ENCODE results near the gene IL20.
A peak's percentile ranks its signal among the peaks of the same experiment; 100 is the strongest.

IL20 gene

GRCh38 chr1:206867239-206867638 lies 1.8 kb downstream of the IL20 start:
- Histone ChIP-seq H3K36me3 (ENCODE audit: control insufficient read depth, insufficient read depth, low read length) (no peaks in the 10 kb centered on the region), H3K4me1 (ENCODE audit: control insufficient read depth, insufficient read depth, low read length) (no peaks in the 10 kb centered on the region), H3K27ac (ENCODE audit: low read depth, low read length) (no peak overlapping the region), H3K4me3 (ENCODE audit: low read length) (no peak overlapping the region), H3K27me3 (ENCODE audit: control insufficient read depth, insufficient read depth, low read length) (no peaks in the 10 kb centered on the region), H3K9ac (ENCODE audit: low read length) (no peak overlapping the region)

- no peak overlapping the region for H3K4me3 ChIP-seq (ENCODE audit: low read length)
- no peaks in the 10 kb centered on the region for H3K4me1 ChIP-seq (ENCODE audit: control insufficient read depth, insufficient read depth, low read length)
- H3K27ac ChIP-seq (ENCODE audit: low read depth, low read length) = no peak overlapping the region
Observed at GRCh38 chr1:206867716-206868115, 2.3 kb downstream of the IL20 start.

GRCh38 chr1:206868264-206868663 lies 2.8 kb downstream of the IL20 start:
- H3K27ac ChIP-seq (ENCODE audit: low read depth, low read length) = no peak overlapping the region
- no peaks in the 10 kb centered on the region for H3K36me3 ChIP-seq (ENCODE audit: control insufficient read depth, insufficient read depth, low read length)
- H3K4me1 ChIP-seq (ENCODE audit: control insufficient read depth, insufficient read depth, low read length) = no peaks in the 10 kb centered on the region
- no peak overlapping the region for H3K9ac ChIP-seq (ENCODE audit: low read length)
- no peak overlapping the region for H3K4me3 ChIP-seq (ENCODE audit: low read length)
- H3K27me3 ChIP-seq (ENCODE audit: control insufficient read depth, insufficient read depth, low read length) = no peaks in the 10 kb centered on the region

More at GRCh38 chr1:206867716-206868115, 2.3 kb downstream of the IL20 start:
- Histone ChIP-seq H3K36me3 (ENCODE audit: control insufficient read depth, insufficient read depth, low read length) (no peaks in the 10 kb centered on the region), H3K27me3 (ENCODE audit: control insufficient read depth, insufficient read depth, low read length) (no peaks in the 10 kb centered on the region), H3K9ac (ENCODE audit: low read length) (no peak overlapping the region)

DNA sequence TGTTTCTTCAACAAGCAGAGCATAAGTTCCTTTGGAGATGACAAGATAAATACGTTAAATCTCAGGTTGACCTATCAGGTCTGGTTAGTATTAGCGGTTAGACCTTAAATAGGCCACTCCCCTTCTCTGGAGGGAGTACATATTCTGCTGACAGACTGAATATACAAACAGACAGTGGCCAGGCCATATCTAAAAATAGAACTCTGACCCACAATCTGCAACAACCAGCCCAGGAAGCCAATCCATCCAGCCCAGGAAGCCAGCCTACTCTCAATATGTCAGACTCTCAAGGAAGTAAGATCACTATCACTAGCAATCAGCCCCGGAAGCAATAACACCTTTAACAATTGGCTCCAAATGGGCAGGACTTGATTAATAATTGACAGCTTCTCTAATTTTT lies 6.7 kb downstream of the IL20 start:
- Histone ChIP-seq H3K4me3 (ENCODE audit: low read length) (no peak overlapping the region), H3K27ac (ENCODE audit: low read depth, low read length) (peak overlapping the region; percentile 43), H3K36me3 (ENCODE audit: control insufficient read depth, insufficient read depth, low read length) (no peaks in the 10 kb centered on the region), H3K4me1 (ENCODE audit: control insufficient read depth, insufficient read depth, low read length) (no peaks in the 10 kb centered on the region), H3K27me3 (ENCODE audit: control insufficient read depth, insufficient read depth, low read length) (no peaks in the 10 kb centered on the region), H3K9ac (ENCODE audit: low read length) (no peak overlapping the region)

GRCh38 chr1:206873603-206874188 lies 8.3 kb downstream of the IL20 start:
- no peaks in the 10 kb centered on the region for H3K27me3 ChIP-seq (ENCODE audit: control insufficient read depth, insufficient read depth, low read length)
- H3K9ac ChIP-seq (ENCODE audit: low read length) = no peak overlapping the region
- no peak overlapping the region for H3K4me3 ChIP-seq (ENCODE audit: low read length)
- H3K36me3 ChIP-seq (ENCODE audit: control insufficient read depth, insufficient read depth, low read length) = no peaks in the 10 kb centered on the region
- no peaks in the 10 kb centered on the region for H3K4me1 ChIP-seq (ENCODE audit: control insufficient read depth, insufficient read depth, low read length)
- H3K27ac ChIP-seq (ENCODE audit: low read depth, low read length) = no peak overlapping the region

DNA sequence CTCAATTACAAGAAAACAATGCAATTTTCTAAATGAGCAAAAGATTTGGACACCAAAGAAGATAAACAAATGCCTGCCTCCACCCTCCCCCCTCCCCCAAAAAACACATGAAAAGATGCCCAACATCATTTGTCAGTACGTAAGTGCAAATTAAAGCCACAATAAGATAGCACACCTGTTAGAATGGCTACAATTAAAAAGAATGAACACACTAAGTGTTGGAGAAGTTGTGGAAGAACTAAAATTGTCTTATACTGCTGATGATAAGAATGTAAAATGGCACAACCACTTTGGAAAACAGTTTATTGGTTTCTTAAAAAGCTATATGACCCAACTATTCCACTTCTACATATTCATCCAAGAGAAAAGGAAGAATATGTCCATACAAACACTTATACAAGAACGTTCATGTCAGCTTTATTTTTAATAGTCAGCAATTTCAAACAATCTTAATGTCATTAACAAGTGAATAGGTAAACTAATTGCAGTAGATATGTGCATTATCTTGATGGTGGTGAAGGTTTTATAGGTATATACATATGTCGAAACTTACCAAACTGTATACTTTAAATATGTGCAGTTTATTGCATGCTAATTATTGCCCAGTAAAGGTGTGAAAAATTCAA lies 10.4 kb downstream of the IL20 start:
- no peak overlapping the region for H3K4me3 ChIP-seq (ENCODE audit: low read length)
- no peaks in the 10 kb centered on the region for H3K4me1 ChIP-seq (ENCODE audit: control insufficient read depth, insufficient read depth, low read length)
- no peaks in the 10 kb centered on the region for H3K27me3 ChIP-seq (ENCODE audit: control insufficient read depth, insufficient read depth, low read length)
- H3K27ac ChIP-seq (ENCODE audit: low read depth, low read length) = no peak overlapping the region
- no peak overlapping the region for H3K9ac ChIP-seq (ENCODE audit: low read length)
- no peaks in the 10 kb centered on the region for H3K36me3 ChIP-seq (ENCODE audit: control insufficient read depth, insufficient read depth, low read length)

DNA sequence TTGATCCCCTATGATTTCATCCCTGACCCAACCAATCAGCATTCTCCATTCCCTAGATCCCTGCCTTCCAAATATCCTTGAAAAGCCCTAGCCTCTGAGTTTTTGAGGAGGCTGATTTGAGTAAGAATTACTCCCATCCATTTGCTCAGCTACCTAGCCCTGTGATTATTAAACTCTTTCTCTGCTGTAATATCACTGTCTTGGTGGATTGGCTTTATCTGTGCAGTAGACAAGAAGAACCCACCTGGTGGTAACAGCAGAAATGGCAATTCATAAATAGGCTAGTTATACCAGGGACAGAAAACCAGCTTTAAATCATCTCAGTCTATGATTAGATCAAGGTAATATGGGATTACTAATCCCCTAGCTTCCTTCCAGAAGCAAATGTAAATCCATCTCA lies 13.0 kb downstream of the IL20 start:
- H3K27me3 ChIP-seq (ENCODE audit: control insufficient read depth, insufficient read depth, low read length) = no peaks in the 10 kb centered on the region
- H3K4me3 ChIP-seq (ENCODE audit: low read length) = no peak overlapping the region
- H3K9ac ChIP-seq (ENCODE audit: low read length) = no peak overlapping the region
- no peaks in the 10 kb centered on the region for H3K4me1 ChIP-seq (ENCODE audit: control insufficient read depth, insufficient read depth, low read length)
- no peak overlapping the region for H3K27ac ChIP-seq (ENCODE audit: low read depth, low read length)
- H3K36me3 ChIP-seq (ENCODE audit: control insufficient read depth, insufficient read depth, low read length) = no peaks in the 10 kb centered on the region

- Histone ChIP-seq H3K36me3 (ENCODE audit: control insufficient read depth, insufficient read depth, low read length) (no peaks in the 10 kb centered on the region), H3K9ac (ENCODE audit: low read length) (no peak overlapping the region), H3K4me1 (ENCODE audit: control insufficient read depth, insufficient read depth, low read length) (no peaks in the 10 kb centered on the region), H3K27ac (ENCODE audit: low read depth, low read length) (no peak overlapping the region), H3K4me3 (ENCODE audit: low read length) (no peak overlapping the region), H3K27me3 (ENCODE audit: control insufficient read depth, insufficient read depth, low read length) (no peaks in the 10 kb centered on the region)
Observed at GRCh38 chr1:206880314-206880713, 14.9 kb downstream of the IL20 start.

DNA sequence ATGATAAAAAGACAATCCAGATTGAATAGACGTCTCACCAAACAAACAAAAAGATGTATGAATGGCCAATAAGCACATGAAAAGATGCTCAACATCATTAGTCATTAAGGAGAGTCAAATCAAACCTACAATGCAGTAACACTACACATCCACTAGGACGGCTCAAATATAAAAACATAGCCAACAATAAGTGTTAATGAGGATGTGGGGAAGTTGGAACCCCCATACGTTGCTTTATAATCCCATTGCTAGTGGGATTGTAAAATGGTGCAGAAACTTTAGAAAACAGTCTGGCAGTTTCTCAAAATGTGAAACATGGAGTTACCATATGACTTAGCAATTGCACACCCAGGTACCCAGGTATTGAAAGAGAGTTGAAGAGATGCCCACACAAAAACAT lies 17.1 kb downstream of the IL20 start:
- H3K4me1 ChIP-seq (ENCODE audit: control insufficient read depth, insufficient read depth, low read length) = no peaks in the 10 kb centered on the region
- no peaks in the 10 kb centered on the region for H3K36me3 ChIP-seq (ENCODE audit: control insufficient read depth, insufficient read depth, low read length)
- no peak overlapping the region for H3K9ac ChIP-seq (ENCODE audit: low read length)
- no peaks in the 10 kb centered on the region for H3K27me3 ChIP-seq (ENCODE audit: control insufficient read depth, insufficient read depth, low read length)
- H3K27ac ChIP-seq (ENCODE audit: low read depth, low read length) = no peak overlapping the region
- no peak overlapping the region for H3K4me3 ChIP-seq (ENCODE audit: low read length)

GRCh38 chr1:206883160-206883559 lies 17.7 kb downstream of the IL20 start:
- H3K27me3 ChIP-seq (ENCODE audit: control insufficient read depth, insufficient read depth, low read length) = no peaks in the 10 kb centered on the region
- no peak overlapping the region for H3K4me3 ChIP-seq (ENCODE audit: low read length)

DNA sequence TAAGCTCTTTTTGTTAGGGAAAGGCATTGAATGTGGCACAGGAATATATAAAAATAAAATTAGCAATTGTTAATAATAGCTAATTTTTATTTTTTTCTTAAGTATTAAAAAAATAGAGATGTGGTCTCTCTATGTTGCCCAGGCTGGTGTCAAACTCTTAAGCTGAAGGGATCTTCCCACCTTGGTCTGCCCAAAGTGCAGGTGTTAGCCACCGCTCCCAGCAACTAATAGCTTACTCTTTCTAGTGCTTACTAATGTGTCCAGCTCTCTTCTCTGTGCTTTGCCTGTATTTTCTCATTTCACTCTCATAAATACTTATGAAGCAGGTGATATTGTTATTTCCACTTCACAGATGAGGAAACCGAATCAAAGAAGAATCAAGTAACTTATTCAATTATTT lies 18.5 kb downstream of the IL20 start:
- no peaks in the 10 kb centered on the region for H3K36me3 ChIP-seq (ENCODE audit: control insufficient read depth, insufficient read depth, low read length)
- no peak overlapping the region for H3K9ac ChIP-seq (ENCODE audit: low read length)
- H3K4me1 ChIP-seq (ENCODE audit: control insufficient read depth, insufficient read depth, low read length) = no peaks in the 10 kb centered on the region
- H3K27ac ChIP-seq (ENCODE audit: low read depth, low read length) = no peak overlapping the region
- H3K27me3 ChIP-seq (ENCODE audit: control insufficient read depth, insufficient read depth, low read length) = no peaks in the 10 kb centered on the region
- H3K4me3 ChIP-seq (ENCODE audit: low read length) = no peak overlapping the region

More at GRCh38 chr1:206883160-206883559, 17.7 kb downstream of the IL20 start:
- Histone ChIP-seq H3K36me3 (ENCODE audit: control insufficient read depth, insufficient read depth, low read length) (no peaks in the 10 kb centered on the region), H3K9ac (ENCODE audit: low read length) (no peak overlapping the region), H3K4me1 (ENCODE audit: control insufficient read depth, insufficient read depth, low read length) (no peaks in the 10 kb centered on the region), H3K27ac (ENCODE audit: low read depth, low read length) (no peak overlapping the region)

DNA sequence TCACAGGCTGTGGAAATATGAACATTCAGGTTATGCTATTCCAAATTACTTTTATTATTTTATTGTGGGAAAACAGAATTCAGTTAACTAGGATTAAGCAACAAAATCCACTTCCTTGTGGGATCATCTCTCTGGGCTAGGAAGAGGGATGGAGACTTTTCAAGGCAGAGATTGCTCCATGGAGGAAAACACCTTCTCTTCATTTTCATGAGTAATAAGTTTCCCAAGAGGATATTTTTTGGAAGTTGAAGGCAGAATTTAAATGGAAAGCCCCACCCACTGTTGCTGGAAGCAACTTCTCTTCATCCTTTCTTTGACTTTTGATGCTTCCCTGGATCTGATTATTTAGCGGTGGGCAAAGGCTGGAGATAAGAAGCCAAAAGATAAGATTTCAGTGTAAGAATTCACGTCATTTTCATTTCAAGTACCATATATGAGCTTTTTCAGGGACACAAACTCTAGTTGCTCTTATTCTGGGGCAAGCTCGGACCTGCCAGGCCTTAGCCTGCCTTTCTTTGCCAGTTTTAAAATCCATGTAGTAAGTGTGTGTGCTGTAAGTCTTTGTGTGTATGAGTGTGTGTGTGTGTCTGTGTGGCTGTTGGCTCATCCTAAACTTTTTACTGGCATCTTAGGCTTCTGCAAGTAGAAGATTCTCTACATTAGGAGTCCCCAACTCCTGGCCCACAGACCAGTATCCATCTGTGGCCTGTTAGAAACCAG lies 20.1 kb downstream of the IL20 start:
- no peak overlapping the region for H3K27ac ChIP-seq (ENCODE audit: low read depth, low read length)
- H3K27me3 ChIP-seq (ENCODE audit: control insufficient read depth, insufficient read depth, low read length) = no peaks in the 10 kb centered on the region
- H3K4me3 ChIP-seq (ENCODE audit: low read length) = no peak overlapping the region
- no peaks in the 10 kb centered on the region for H3K4me1 ChIP-seq (ENCODE audit: control insufficient read depth, insufficient read depth, low read length)
- H3K36me3 ChIP-seq (ENCODE audit: control insufficient read depth, insufficient read depth, low read length) = no peaks in the 10 kb centered on the region
- no peak overlapping the region for H3K9ac ChIP-seq (ENCODE audit: low read length)

- H3K9ac ChIP-seq (ENCODE audit: low read length) = no peak overlapping the region
- no peaks in the 10 kb centered on the region for H3K36me3 ChIP-seq (ENCODE audit: control insufficient read depth, insufficient read depth, low read length)
- H3K4me3 ChIP-seq (ENCODE audit: low read length) = no peak overlapping the region
- no peak overlapping the region for H3K27ac ChIP-seq (ENCODE audit: low read depth, low read length)
- H3K4me1 ChIP-seq (ENCODE audit: control insufficient read depth, insufficient read depth, low read length) = no peaks in the 10 kb centered on the region
- H3K27me3 ChIP-seq (ENCODE audit: control insufficient read depth, insufficient read depth, low read length) = no peaks in the 10 kb centered on the region
Observed at GRCh38 chr1:206886831-206887230, 21.4 kb downstream of the IL20 start.

All from rectal smooth muscle tissue (tissue), 1 donor.